Liver (tissue), 9 donors: ENCODE data around the gene CRHR1. TPM values are rescaled to one million over a fixed set of nuclear protein-coding genes. Genes with fewer than 3 reads are reported as not detected.

Experiments used
- DNase-seq: peaks from one replicate; pipeline ENCODE4 v3.0.0-alpha.2; 2017; ENCODE audit warnings: low spot score
- H3K27ac ChIP-seq, 2 donors: one replicate each; pipeline ENCODE4 v1.7.0; 2013; ENCODE audit warnings: inconsistent platforms in 2 of 2, low read length in 2 of 2, control low read depth in 1 of 2, low read depth in 1 of 2, mild to moderate bottlenecking in 1 of 2
- H3K27me3 ChIP-seq, 4 donors: one replicate each; pipeline versions ENCODE4 v1.6.1 to v1.7.0; 2013; ENCODE audit warnings: low read length in 3 of 4, inconsistent platforms in 1 of 4, mild to moderate bottlenecking in 1 of 4, moderate library complexity in 1 of 4; ENCODE audit not compliant: control insufficient read depth in 4 of 4, insufficient read depth in 4 of 4
- H3K36me3 ChIP-seq, 4 donors: one replicate each; pipeline versions ENCODE4 v1.6.1 to v1.7.0; 2013; ENCODE audit warnings: low read length in 3 of 4, mild to moderate bottlenecking in 3 of 4, low read depth in 1 of 4, moderate library complexity in 1 of 4; ENCODE audit not compliant: control insufficient read depth in 4 of 4, insufficient read depth in 3 of 4
- H3K4me1 ChIP-seq, 4 donors: one replicate each; pipeline versions ENCODE4 v1.6.1 to v1.7.0; 2013; ENCODE audit warnings: low read length in 3 of 4, mild to moderate bottlenecking in 3 of 4, moderate library complexity in 1 of 4; ENCODE audit not compliant: control insufficient read depth in 4 of 4, insufficient read depth in 4 of 4
- H3K4me3 ChIP-seq, 3 donors: one replicate each; pipeline versions ENCODE4 v1.6.1 to v1.7.0; 2013; ENCODE audit warnings: low read length in 3 of 3, control low read depth in 1 of 3, low read depth in 1 of 3, mild to moderate bottlenecking in 1 of 3
- H3K9ac ChIP-seq, 2 donors: one replicate each; pipeline ENCODE4 v1.7.0; 2013; ENCODE audit warnings: low read length in 2 of 2, mild to moderate bottlenecking in 2 of 2, moderate library complexity in 2 of 2, control low read depth in 1 of 2, low read depth in 1 of 2
- H3K9me3 ChIP-seq, 4 donors: one replicate each; pipeline versions ENCODE4 v1.6.1 to v1.7.0; 2013; ENCODE audit warnings: low read length in 3 of 4; ENCODE audit not compliant: control insufficient read depth in 4 of 4
- EGR1 ChIP-seq, 2 donors: IDR thresholded peaks; 2 replicates each; pipeline ENCODE4 v1.6.1; 2016 to 2018; ENCODE audit warnings: antibody characterized with exemption in 2 of 2, low read depth in 2 of 2
- FOXA1 ChIP-seq: IDR thresholded peaks from 2 replicates; pipeline ENCODE4 v1.6.1; 2016; ENCODE audit warnings: antibody characterized with exemption
- FOXA2 ChIP-seq: IDR thresholded peaks from 2 replicates; pipeline ENCODE4 v1.6.1; 2016; ENCODE audit warnings: antibody characterized with exemption
- HNF4A ChIP-seq, 2 donors: conservative IDR thresholded peaks; 2 replicates each; pipeline ENCODE4 v1.6.1; 2016; ENCODE audit warnings: antibody characterized with exemption in 2 of 2, mild to moderate bottlenecking in 2 of 2
- HNF4G ChIP-seq: IDR thresholded peaks from 2 replicates; pipeline ENCODE4 v1.6.1; 2016; ENCODE audit warnings: antibody characterized with exemption
- JUND ChIP-seq, 2 donors: IDR thresholded peaks; 2 replicates each; pipeline ENCODE4 v1.6.1; 2016; ENCODE audit warnings: antibody characterized with exemption in 2 of 2
- NR2F2 ChIP-seq: IDR thresholded peaks from 2 replicates; pipeline ENCODE4 v1.6.1; 2016; ENCODE audit warnings: antibody characterized with exemption
- RAD21 ChIP-seq, 2 donors: IDR thresholded peaks; 2 replicates each; pipeline ENCODE4 v1.6.1; 2016; ENCODE audit warnings: antibody characterized with exemption in 2 of 2, mild to moderate bottlenecking in 2 of 2
- SP1 ChIP-seq: IDR thresholded peaks from 2 replicates; pipeline ENCODE4 v1.6.1; 2018; ENCODE audit warnings: antibody characterized with exemption, mild to moderate bottlenecking
- TAF1 ChIP-seq: conservative IDR thresholded peaks from 2 replicates; pipeline ENCODE4 v1.6.1; 2016; ENCODE audit warnings: antibody characterized with exemption, mild to moderate bottlenecking
- YY1 ChIP-seq: IDR thresholded peaks from 2 replicates; pipeline ENCODE4 v1.6.1; 2016; ENCODE audit warnings: antibody characterized with exemption, mild to moderate bottlenecking
- WGBS: extraction: QIAGEN DNeasy Blood & Tissue Kit; methylation state at CpG from one replicate; pipeline ENCODE4 v1.1.7; 2013; 5-methylcytosine and 5-hydroxymethylcytosine counted together
- polyA plus RNA-seq, 2 donors: library from polyadenylated mRNA; stranded (reverse) in 1 of 2; unstranded in 1 of 2; fragments of 200-250 nt in 1 of 2; fragments of >200 nt in 1 of 2; fragmentation: Nextera tagmentation in 1 of 2; extraction: Ambion mirVana in 1 of 2; gene quantifications; one replicate each; pipeline versions ENCODE4 v1.2.1 to v1.2.3, GENCODE V29; 2013 to 2015
- total RNA-seq, 2 donors: library from RNA; depleted of rRNA; stranded (reverse); fragments of >200 nt; gene quantifications; one replicate each; pipeline ENCODE4 v1.2.3, GENCODE V29; 2014
- TF ChIP-seq, protein P1 (sequence below): IDR thresholded peaks from 2 replicates; pipeline ENCODE4 v1.6.1; 2016; ENCODE audit warnings: antibody characterized with exemption
- TF ChIP-seq, protein P2 (sequence below): fragments of 150-350 bp; IDR thresholded peaks from 2 replicates; pipeline ENCODE4 v1.5.1; 2017; ENCODE audit warnings: improper control_type of control experiment, low read depth, low read length; ENCODE audit not compliant: missing input control
- TF ChIP-seq, protein P3 (sequence below): IDR thresholded peaks from 2 replicates; pipeline ENCODE4 v1.6.1; 2016; ENCODE audit warnings: antibody characterized with exemption
- TF ChIP-seq, protein P4 (sequence below): IDR thresholded peaks from 2 replicates; pipeline ENCODE4 v1.6.1; 2016; ENCODE audit warnings: antibody characterized with exemption, mild to moderate bottlenecking
- donor health status: healthy.
- donor health status: healthy.
- donor health status: healthy.
- donor health status: healthy.
- donor health status: healthy.

The CRHR1 gene
- total and polyA plus RNA-seq, 4 donors, result not detected

DNA sequence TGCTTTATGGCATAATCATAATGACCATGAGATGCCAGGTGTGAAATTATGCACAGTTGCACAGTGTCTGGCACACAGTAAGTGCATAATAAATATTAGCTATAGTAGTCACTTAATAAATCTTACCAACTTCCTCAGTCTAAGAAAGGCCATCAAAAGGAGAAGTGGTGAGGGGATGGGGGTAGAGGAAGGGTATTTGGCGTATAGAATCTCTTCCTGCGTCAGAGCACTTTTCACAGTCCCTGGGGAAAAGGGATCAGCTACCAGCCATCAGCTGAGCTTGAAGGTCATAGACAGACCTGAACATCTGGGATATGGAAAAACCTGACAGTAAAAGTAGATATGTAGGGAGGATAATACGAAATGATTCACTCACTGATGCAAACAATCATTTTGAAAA lies 5.8 kb downstream of the CRHR1 start:
- no peaks in the 10 kb centered on the region for H3K36me3 ChIP-seq
- no peaks in the 10 kb centered on the region for H3K9me3 ChIP-seq
- no peak for DNase-seq
- no peak overlapping the region for H3K9ac ChIP-seq
- peaks cover 4 to 8% (median 5%) of the 10 kb centered on the region in 4 donors for H3K4me1 ChIP-seq
- H3K27me3 ChIP-seq, result peaks cover 3 to 10% (median 5%) of the 10 kb centered on the region in 4 donors
- no peak for TF ChIP-seq NR2F2
- no peak for TF ChIP-seq JUND (IDR thresholded peaks at IDR 0.05)
- no peak for TF ChIP-seq EGR1 (IDR thresholded peaks at IDR 0.05; ENCODE audit: low read depth in 2 of 2)
- no peak for TF ChIP-seq HNF4G
- TF ChIP-seq HNF4A (conservative IDR thresholded peaks at IDR 0.05), result no peak
- TF ChIP-seq, protein P1, sequence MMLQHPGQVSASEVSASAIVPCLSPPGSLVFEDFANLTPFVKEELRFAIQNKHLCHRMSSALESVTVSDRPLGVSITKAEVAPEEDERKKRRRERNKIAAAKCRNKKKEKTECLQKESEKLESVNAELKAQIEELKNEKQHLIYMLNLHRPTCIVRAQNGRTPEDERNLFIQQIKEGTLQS, result no peak
- TF ChIP-seq FOXA2, result no peak
- TF ChIP-seq RAD21 (IDR thresholded peaks at IDR 0.05), result no peak
- no peak for TF ChIP-seq SP1
- TF ChIP-seq, protein P2, sequence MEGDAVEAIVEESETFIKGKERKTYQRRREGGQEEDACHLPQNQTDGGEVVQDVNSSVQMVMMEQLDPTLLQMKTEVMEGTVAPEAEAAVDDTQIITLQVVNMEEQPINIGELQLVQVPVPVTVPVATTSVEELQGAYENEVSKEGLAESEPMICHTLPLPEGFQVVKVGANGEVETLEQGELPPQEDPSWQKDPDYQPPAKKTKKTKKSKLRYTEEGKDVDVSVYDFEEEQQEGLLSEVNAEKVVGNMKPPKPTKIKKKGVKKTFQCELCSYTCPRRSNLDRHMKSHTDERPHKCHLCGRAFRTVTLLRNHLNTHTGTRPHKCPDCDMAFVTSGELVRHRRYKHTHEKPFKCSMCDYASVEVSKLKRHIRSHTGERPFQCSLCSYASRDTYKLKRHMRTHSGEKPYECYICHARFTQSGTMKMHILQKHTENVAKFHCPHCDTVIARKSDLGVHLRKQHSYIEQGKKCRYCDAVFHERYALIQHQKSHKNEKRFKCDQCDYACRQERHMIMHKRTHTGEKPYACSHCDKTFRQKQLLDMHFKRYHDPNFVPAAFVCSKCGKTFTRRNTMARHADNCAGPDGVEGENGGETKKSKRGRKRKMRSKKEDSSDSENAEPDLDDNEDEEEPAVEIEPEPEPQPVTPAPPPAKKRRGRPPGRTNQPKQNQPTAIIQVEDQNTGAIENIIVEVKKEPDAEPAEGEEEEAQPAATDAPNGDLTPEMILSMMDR, result no peak
- TF ChIP-seq, protein P3, sequence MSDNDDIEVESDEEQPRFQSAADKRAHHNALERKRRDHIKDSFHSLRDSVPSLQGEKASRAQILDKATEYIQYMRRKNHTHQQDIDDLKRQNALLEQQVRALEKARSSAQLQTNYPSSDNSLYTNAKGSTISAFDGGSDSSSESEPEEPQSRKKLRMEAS, result no peak
- TF ChIP-seq, protein P4, sequence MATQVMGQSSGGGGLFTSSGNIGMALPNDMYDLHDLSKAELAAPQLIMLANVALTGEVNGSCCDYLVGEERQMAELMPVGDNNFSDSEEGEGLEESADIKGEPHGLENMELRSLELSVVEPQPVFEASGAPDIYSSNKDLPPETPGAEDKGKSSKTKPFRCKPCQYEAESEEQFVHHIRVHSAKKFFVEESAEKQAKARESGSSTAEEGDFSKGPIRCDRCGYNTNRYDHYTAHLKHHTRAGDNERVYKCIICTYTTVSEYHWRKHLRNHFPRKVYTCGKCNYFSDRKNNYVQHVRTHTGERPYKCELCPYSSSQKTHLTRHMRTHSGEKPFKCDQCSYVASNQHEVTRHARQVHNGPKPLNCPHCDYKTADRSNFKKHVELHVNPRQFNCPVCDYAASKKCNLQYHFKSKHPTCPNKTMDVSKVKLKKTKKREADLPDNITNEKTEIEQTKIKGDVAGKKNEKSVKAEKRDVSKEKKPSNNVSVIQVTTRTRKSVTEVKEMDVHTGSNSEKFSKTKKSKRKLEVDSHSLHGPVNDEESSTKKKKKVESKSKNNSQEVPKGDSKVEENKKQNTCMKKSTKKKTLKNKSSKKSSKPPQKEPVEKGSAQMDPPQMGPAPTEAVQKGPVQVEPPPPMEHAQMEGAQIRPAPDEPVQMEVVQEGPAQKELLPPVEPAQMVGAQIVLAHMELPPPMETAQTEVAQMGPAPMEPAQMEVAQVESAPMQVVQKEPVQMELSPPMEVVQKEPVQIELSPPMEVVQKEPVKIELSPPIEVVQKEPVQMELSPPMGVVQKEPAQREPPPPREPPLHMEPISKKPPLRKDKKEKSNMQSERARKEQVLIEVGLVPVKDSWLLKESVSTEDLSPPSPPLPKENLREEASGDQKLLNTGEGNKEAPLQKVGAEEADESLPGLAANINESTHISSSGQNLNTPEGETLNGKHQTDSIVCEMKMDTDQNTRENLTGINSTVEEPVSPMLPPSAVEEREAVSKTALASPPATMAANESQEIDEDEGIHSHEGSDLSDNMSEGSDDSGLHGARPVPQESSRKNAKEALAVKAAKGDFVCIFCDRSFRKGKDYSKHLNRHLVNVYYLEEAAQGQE, result no peak
- no peak for TF ChIP-seq YY1
- TF ChIP-seq TAF1, result no peak
- no peak for TF ChIP-seq FOXA1
- no peak overlapping the region for H3K27ac ChIP-seq
- no peak overlapping the region for H3K4me3 ChIP-seq
- WGBS, result 71% methylated on average over 3 of the region's 3 CpGs

DNA sequence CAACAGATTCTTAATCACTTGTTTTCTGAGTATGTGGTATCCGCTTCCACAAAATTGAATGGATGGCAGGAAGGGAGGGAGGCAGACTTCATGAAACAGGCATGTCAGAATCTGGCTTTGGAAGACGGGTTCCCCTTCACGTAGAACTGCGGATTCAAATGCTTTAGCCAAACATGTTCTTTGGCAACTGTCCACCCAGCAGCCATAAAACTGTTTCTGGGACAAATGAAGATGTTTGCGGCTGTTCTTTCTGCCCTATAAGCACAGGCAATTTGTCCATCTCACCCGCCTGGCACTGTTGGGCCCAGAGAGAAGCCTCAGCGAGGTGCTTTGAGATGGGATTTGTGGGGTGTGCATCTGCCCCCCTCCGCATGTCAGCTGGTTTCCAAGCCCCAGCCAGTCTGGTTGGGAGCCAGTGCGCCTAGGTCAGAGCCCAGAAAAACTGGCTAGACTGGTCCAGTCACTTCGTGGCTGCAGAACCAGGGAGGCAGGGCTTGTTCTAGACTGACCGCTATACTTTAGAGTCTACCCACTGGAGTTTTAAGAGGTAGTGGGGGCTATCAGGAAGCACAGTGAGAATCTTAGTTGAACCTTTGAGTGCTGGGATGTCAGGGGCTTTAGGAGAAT lies 6.3 kb downstream of the CRHR1 start:
- 53% methylated on average over 11 of the region's 11 CpGs for WGBS
- Histone ChIP-seq H3K9me3 (no peaks in the 10 kb centered on the region), H3K36me3 (no peaks in the 10 kb centered on the region), H3K4me1 (peaks cover 0 to 2% (median under 1%) of the 10 kb centered on the region in 4 donors), H3K4me3 (no peak overlapping the region), H3K9ac (no peak overlapping the region), H3K27me3 (peaks cover 0 to 10% (median 4%) of the 10 kb centered on the region in 4 donors), H3K27ac (no peak overlapping the region)
- DNase-seq, result no peak
- no peak for TF ChIP-seq NR2F2
